22Rv1 (cell line): ENCODE measurements around the gene BBX.

Source experiments
- ZFX ChIP-seq: fragments of 450-650 bp; IDR thresholded peaks from 2 replicates; pipeline ENCODE4 v1.6.1; 2017; ENCODE audit warnings: antibody characterized with exemption, borderline replicate concordance
- TF ChIP-seq, protein P1 (sequence below): fragments of 450-650 bp; IDR thresholded peaks from 2 replicates; pipeline ENCODE4 v1.5.1; 2017; ENCODE audit warnings: mild to moderate bottlenecking

DNA sequence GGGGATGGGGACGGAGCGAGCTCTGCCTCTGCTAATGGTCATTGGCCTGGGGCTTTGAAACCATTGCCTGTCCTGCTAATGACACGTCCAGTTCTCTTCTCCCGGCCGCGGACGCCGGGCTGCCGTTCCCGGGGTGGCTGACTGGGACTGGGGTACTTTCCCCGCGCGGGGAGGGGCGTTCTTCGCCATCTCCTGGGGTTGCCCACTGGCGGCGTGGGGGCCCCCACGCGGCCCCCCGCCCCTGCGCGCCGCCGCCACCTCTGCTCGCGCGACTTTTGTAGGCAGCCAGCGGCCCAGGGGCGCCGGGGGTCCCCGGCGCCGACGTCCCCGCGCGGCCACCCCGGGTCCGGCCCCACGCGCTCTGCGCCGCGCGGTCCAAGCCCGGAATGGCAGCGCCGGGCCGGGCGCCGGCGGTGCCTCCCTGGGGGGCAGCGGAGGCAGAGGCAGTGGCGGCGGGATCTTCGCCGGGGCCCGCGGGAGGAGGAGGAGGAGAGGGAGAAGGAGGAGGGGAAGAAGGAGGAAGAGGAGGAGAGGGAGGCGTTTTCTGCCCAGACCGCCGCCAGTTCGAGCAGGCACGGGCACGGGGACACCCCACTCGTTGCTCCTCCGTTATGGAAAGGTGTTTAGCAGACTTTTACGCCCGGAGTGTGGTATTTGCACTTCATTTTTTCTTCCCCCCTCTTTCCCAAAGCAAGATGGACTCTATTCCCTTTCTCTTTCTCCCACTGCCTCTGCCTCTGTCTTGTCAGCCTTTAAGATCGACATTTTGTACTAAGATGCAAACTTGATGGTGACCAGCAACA, 2.3 kb downstream of the BBX start:
- TF ChIP-seq, protein P1, sequence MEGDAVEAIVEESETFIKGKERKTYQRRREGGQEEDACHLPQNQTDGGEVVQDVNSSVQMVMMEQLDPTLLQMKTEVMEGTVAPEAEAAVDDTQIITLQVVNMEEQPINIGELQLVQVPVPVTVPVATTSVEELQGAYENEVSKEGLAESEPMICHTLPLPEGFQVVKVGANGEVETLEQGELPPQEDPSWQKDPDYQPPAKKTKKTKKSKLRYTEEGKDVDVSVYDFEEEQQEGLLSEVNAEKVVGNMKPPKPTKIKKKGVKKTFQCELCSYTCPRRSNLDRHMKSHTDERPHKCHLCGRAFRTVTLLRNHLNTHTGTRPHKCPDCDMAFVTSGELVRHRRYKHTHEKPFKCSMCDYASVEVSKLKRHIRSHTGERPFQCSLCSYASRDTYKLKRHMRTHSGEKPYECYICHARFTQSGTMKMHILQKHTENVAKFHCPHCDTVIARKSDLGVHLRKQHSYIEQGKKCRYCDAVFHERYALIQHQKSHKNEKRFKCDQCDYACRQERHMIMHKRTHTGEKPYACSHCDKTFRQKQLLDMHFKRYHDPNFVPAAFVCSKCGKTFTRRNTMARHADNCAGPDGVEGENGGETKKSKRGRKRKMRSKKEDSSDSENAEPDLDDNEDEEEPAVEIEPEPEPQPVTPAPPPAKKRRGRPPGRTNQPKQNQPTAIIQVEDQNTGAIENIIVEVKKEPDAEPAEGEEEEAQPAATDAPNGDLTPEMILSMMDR, result no peak
- TF ChIP-seq ZFX, result no peak
